Lower leg skin (tissue), 4 donors: ENCODE measurements around the gene TICAM2. TPM values are rescaled to one million over a fixed set of nuclear protein-coding genes. Genes with fewer than 3 reads are reported as not detected.

ENCODE experiments used
- DNase-seq, 2 donors: peaks; one replicate each; pipeline ENCODE4 v3.0.0-alpha.2; 2019; ENCODE audit warnings: low spot score in 2 of 2
- H3K4me3 ChIP-seq: fragments of 200-600 bp; sonication (generic); 2 replicates; pipeline ENCODE4 v1.5.1; 2017; ENCODE audit warnings: mild to moderate bottlenecking, low read depth; ENCODE audit not compliant: poor library complexity, severe bottlenecking
- CTCF ChIP-seq, 3 donors: fragments of 450-650 bp; IDR thresholded peaks; one replicate each; pipeline ENCODE4 v1.5.1; 2016; ENCODE audit warnings: antibody characterized with exemption in 3 of 3, mild to moderate bottlenecking in 3 of 3, moderate library complexity in 2 of 3
- POLR2A ChIP-seq, 2 donors: fragments of 450-650 bp; IDR thresholded peaks; one replicate each; pipeline ENCODE4 v1.6.1; 2016 to 2017; ENCODE audit warnings: antibody characterized with exemption in 2 of 2, mild to moderate bottlenecking in 1 of 2, moderate library complexity in 1 of 2
- WGBS, 2 donors: methylation state at CpG; one replicate each; pipeline ENCODE4 v1.1.5; 2018; 5-methylcytosine and 5-hydroxymethylcytosine counted together
- intact Hi-C: fragments of 100-400 bp; cut with DNase I; formaldehyde crosslinking; loops from one replicate; pipeline ENCODE4 v1.15.0; 2023; ENCODE audit warnings: low total_unique reads
- total RNA-seq, 4 donors: library from RNA; depleted of rRNA; stranded (reverse); fragments of >200 nt; gene quantifications; one replicate each; pipeline ENCODE4 v1.1.0, GENCODE V29; 2016

The TICAM2 gene
- total RNA-seq, 4 donors from 2014 or later: 0.39 to 0.72 TPM; not detected in 2

DNA sequence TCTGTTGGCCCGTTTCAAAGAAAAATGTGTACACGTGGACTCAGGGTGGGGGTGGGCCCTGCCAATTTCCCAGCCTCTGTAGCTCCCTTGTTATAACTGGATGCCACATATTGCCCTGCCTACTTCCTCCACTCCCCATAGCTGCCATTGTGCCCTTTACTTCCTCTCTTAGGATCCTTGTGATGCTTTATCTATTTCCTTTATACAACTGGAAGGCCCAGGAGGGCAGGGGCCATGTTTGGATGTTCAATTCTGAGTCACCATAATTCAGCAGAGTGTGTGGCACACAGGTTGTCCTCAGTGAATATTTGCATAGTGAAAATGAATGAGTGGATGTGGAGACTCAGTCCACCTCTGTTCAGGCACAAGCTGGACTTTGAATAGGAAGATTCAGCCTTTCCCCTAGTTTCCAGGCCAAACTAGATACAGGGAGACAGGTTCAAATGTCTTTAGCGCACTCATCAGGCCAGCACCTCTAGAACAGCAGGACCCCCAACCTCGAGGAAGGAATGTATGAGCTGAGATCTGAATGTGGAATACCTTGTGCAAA is 47.1 kb downstream of the TICAM2 start:
- DNase-seq: no peak
- intact Hi-C loops: no loop called here
- H3K4me3 ChIP-seq: no peak overlapping the region
- WGBS, 2 donors: 88 to 90% methylated on average over 4 of the region's 4 CpGs
- no peak for TF ChIP-seq CTCF (IDR thresholded peaks at IDR 0.05)
- no peak for TF ChIP-seq POLR2A (IDR thresholded peaks at IDR 0.05)

- intact Hi-C loops: no loop called here
- DNase-seq: no peak
- WGBS, 2 donors: 82 to 86% methylated on average over 4 of the region's 4 CpGs
- H3K4me3 ChIP-seq: no peak overlapping the region
- TF ChIP-seq POLR2A (IDR thresholded peaks at IDR 0.05): no peak
- TF ChIP-seq CTCF (IDR thresholded peaks at IDR 0.05): no peak
Measured at GRCh38 chr5:115553082-115553481, 49.2 kb downstream of the TICAM2 start.

- no peak overlapping the region for H3K4me3 ChIP-seq
- TF ChIP-seq CTCF (IDR thresholded peaks at IDR 0.05): no peak
- no peak for TF ChIP-seq POLR2A (IDR thresholded peaks at IDR 0.05)
- DNase-seq: no peak
- 30 to 36% methylated on average over 4 of the region's 4 CpGs for WGBS, 2 donors
- intact Hi-C loops: no loop called here
Measured at GRCh38 chr5:115551415-115551814, 50.9 kb downstream of the TICAM2 start.

DNA sequence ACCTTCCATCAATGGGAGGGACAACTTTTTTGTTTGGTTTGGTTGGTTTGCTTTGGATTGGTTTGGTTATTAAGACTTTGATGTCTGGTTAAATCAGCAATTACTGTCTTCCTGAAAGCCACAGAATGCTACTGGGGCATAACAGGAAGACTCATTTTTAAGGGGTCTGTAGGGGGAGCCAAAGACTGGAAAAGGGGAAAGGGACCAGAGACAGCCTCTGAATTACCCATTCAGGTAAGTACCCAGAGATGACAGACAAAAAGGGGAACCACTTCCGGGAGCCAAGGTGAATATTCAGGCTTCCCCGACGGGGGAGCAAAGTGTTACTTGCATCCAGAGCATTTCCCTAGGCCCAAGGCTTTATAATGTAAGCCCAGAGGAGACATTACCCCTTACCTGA is 53.1 kb downstream of the TICAM2 start:
- TF ChIP-seq CTCF (IDR thresholded peaks at IDR 0.05) (no peak), POLR2A (IDR thresholded peaks at IDR 0.05) (no peak)
- intact Hi-C loops: no loop called here
- H3K4me3 ChIP-seq: no peak overlapping the region
- WGBS, 2 donors: 85 to 86% methylated on average over 3 of the region's 3 CpGs
- DNase-seq: no peak

DNA sequence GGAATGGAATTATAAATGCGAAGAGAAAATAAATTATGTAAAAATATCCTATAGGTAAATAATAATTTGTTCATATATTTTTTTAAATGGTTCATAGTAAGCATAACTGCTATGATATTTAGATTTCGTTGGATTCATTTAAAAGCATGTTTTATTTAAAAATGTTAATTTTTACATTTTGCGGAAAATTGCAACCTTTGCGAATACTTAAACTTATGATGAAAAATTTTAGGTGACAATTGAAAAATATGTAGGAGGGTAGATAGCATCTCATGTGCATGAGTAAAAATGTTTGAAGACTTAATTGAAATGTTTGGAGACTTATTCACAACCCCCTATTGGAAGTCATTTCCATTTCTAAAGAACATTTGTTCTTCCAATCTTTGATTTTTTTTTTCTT is 53.6 kb downstream of the TICAM2 start:
- WGBS, 2 donors: 94 to 97% methylated on average over 4 of the region's 4 CpGs

More for the DNA sequence above, 53.6 kb downstream of the TICAM2 start:
- no peak overlapping the region for H3K4me3 ChIP-seq
- DNase-seq: no peak
- no peak for TF ChIP-seq POLR2A (IDR thresholded peaks at IDR 0.05)
- TF ChIP-seq CTCF (IDR thresholded peaks at IDR 0.05): no peak
- intact Hi-C loops: no loop called here
